Epithelial cell of esophagus (primary cell): ENCODE measurements around the gene CCDC127.
A peak's percentile ranks its signal among the peaks of the same experiment; 100 is the strongest.
"Not testable (repeated sequence)": the region's sequence is repeated elsewhere in the genome, so short reads cannot be mapped to it uniquely, and the experiment has no call there.

Source experiments
- DNase-seq: peaks from one replicate; pipeline ENCODE4 v3.0.0; 2010; ENCODE audit warnings: low read depth
- H3K4me3 ChIP-seq: 2 replicates; pipeline ENCODE4 v1.5.1; 2011; ENCODE audit warnings: mild to moderate bottlenecking, low read length, control low read depth
- TF ChIP-seq, protein P1 (sequence below): IDR thresholded peaks from 2 replicates; pipeline ENCODE4 v1.5.1; 2011; ENCODE audit warnings: low read depth, mild to moderate bottlenecking, low read length, control low read depth, inconsistent platforms; ENCODE audit not compliant: insufficient read depth; ENCODE audit errors: missing control alignments

CCDC127 gene

DNA sequence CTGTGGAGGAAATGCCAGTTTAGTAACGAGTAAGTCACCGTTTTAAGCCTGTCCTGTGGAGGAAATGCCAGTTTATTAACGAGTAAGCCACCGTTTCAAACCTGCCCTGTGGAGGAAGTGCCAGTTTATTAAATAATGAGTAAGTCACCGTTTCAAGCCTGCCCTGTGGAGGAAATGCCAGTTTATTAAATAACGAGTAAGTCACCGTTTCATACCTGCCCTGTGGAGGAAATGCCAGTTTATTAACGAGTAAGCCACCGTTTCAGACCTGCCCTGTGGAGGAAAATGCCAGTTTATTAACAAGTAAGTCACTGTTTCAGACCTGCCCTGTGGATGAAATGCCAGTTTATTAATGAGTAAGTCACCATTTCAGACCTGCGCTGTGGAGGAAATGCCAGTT lies 34.6 kb upstream of the CCDC127 start:
- no peak overlapping the region for H3K4me3 ChIP-seq
- DNase-seq: peak; percentile 73
- TF ChIP-seq, protein P1, sequence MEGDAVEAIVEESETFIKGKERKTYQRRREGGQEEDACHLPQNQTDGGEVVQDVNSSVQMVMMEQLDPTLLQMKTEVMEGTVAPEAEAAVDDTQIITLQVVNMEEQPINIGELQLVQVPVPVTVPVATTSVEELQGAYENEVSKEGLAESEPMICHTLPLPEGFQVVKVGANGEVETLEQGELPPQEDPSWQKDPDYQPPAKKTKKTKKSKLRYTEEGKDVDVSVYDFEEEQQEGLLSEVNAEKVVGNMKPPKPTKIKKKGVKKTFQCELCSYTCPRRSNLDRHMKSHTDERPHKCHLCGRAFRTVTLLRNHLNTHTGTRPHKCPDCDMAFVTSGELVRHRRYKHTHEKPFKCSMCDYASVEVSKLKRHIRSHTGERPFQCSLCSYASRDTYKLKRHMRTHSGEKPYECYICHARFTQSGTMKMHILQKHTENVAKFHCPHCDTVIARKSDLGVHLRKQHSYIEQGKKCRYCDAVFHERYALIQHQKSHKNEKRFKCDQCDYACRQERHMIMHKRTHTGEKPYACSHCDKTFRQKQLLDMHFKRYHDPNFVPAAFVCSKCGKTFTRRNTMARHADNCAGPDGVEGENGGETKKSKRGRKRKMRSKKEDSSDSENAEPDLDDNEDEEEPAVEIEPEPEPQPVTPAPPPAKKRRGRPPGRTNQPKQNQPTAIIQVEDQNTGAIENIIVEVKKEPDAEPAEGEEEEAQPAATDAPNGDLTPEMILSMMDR: no peak

DNA sequence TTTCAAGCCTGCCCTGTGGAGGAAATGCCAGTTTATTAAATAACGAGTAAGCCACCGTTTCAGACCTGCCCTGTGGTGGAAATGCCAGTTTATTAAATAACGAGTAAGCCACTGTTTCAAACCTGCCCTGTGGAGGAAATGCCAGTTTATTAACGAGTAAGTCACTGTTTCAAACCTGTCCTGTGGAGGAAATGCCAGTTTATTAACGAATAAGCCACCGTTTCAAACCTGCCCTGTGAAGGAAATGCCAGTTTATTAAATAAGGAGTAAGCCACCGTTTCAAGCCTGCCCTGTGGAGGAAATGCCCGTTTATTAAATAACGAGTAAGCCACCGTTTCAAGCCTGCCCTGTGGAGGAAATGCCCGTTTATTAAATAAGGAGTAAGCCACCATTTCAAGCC lies 34.0 kb upstream of the CCDC127 start:
- not testable (repeated sequence) for H3K4me3 ChIP-seq
- peak; percentile 34 for DNase-seq

DNA sequence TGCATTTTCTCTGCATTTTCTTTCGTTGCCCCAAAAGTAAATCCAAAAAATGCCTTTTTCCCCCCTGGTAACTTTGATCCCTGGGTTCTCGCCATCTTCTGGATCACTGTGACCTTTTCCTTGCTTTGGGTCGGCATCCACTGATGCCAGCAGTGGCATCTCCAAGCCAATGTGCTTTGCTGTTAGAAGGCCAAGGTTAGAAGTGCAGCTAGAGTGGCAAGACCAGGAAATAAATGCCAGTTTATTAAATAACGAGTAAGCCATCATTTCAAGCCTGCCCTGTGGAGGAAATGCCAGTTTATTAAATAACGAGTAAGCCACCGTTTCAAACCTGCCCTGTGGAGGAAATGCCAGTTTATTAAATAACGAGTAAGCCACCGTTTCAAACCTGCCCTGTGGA lies 33.6 kb upstream of the CCDC127 start:
- DNase-seq, H3K4me3 ChIP-seq: not testable (repeated sequence)

DNA sequence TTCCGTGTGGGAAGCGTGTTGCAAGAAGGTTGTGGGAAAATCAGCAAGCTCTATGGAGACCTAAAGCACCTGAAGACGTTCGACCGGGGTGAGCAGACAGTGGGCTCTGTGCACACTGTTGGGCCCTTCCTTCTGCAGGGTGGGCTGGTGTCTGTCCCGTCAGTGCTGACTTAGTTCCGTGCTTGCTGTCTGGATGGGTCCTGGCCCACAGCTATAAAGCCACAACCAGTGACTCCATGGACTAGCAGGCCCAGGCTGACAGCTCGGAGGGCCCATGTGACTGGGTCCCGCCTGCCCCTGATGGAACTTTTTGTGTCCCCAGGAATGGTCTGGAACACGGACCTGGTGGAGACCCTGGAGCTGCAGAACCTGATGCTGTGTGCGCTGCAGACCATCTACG lies 33.1 kb upstream of the CCDC127 start:
- H3K4me3 ChIP-seq, DNase-seq: not testable (repeated sequence)

DNA sequence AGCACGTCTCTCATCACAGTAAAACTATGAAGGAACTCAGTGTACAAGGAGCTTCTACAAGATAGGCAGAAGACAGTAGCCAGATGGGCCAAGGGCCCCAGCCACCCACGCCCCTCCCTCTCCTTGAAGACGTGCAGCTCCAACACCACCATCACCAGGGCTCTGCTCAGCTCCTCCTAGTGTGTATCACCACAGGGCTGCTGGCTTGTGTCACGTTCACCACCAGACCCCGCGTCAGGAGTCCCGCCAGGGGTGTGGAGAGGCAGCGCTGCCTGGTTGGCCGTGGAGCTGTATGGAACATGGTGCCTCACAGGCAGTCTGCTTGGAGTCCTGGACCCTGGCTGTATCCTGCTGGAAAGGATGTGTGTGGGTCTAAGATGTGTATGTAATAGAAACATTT lies 32.4 kb upstream of the CCDC127 start:
- not testable (repeated sequence) for H3K4me3 ChIP-seq, DNase-seq

DNA sequence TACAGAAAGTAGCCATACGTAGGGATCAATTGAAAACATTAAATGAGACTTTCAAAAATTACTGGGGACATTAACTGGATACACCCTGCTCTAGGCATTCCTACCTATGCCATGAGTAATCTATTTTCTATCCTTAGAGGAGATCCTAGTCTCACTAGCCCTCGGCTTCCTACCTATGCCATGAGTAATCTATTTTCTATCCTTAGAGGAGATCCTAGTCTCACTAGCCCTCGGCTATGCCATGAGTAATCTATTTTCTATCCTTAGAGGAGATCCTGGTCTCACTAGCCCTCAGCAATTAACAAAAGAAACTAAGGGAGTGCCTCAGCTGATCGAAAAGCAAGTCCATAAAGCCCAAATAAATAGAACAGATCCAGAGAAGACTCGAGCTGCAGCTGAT lies 27.8 kb upstream of the CCDC127 start:
- DNase-seq: peak; percentile 59
- H3K4me3 ChIP-seq: not testable (repeated sequence)

DNA sequence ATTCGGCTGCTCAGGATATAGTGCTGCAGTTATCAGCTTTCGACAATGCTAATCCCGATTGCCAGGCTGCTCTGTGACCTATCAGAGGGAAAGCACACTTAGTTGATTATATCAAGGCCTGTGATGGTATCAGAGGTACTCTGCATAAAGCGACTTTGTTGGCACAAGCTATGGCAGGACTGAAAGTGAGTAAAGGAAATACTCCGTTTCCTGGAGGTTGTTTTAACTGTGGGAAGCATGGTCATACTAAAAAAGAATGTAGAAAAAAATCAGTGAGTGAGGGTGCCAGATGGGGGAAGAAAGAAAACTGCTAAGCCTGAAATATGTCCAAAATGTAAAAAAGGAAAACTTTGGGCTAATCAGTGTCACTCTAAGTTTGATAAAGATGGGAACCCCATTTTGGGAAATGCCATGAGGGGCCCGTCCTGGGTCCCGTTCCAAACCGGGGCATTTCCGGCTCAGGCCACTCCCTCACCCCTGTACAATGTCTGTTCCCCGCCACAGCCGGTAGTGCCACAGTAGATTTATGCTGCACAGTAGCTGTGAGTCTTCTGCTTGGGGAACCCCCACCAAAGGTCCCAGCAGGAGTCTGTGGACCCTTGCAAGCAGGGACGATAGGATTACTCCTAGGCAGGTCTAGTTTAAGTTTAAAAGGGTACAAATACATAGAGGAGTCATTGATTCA lies 25.9 kb upstream of the CCDC127 start:
- H3K4me3 ChIP-seq, DNase-seq: not testable (repeated sequence)

DNA sequence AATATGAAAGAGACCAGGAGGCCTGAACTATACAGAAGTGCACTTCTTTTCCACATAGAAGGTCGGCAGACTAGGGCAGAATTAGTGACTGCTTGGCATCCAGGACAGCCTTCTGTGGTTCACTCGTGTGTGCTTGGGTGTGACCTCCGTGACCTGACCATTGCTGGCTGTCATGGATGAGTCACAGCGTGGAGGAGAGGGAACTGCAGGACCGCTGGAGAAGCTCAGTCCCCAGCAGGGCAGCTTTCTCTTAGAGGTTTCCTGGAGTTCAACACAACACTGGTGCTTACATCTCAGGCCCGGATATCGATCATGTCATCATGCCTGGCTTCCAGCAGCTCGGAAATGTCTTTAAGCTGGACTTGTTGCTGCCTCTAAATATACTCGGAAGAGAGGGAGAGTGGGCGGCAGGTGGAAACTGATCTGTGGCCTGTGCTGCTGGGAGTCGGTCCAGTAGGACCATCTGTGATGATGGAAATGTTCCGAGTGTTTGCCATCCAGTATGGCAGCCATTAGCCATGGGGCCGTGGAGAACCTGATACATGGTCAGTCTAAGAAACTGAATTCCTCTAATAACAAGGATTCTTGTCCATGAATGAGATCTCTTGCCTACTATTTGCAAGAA lies 23.2 kb upstream of the CCDC127 start:
- not testable (repeated sequence) for H3K4me3 ChIP-seq, DNase-seq

DNA sequence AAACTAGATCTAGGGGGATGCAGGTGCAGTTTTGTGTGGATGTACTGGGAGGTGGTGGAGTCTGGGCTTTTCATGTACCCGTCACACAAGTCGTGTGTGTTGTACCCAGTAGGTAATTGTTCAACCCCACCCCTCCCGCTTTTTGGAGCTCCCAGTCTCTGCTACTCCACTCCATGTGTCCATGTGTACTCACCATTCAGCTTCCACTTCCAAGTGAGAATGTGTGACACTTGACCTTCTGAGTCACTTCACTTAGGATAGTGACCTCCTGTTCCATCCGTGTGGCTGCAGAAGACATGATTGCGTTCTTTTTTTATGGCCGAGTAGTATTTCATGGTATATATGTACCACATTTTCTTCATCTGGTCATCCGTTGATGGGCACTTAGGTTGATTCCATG lies 22.6 kb upstream of the CCDC127 start:
- DNase-seq, H3K4me3 ChIP-seq: not testable (repeated sequence)

DNA sequence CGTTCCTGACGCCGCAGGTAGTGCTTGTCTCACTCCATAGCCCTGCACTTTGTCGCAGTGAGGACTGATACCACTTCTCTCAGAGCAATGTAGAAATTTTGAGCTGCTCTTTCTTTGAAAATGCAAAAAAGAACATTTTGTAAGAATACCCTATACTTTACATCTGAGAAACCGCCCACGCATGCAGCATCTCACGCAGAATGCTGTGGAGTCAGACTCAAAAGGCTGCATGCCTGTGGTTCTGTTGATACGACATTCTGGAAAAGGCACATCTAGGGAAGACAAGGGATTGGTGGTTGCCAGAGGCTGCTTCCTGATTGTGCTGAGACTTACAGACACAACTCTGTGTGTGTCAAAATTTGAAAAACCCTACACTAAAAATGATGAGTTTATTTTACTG lies 20.0 kb upstream of the CCDC127 start:
- H3K4me3 ChIP-seq, DNase-seq: not testable (repeated sequence)

DNA sequence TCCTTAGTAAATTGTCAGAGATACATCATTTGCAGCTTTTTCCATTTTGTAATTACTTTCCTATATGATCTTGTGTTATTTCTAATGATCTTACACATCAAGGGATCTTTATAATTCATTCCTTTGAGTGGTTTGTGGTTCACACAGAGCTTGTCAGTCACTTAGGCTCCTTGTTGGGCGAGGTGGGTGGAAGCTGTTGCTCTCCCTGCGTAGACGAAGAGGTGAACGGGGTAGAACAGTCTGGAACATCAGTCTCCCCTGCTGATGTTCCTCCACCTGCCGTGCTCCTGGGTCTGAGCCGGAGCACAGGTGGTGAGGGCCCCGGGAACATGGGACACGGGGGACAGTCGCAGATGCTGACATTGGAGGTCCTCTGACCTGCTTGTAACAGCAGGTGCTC lies 17.6 kb upstream of the CCDC127 start:
- H3K4me3 ChIP-seq, DNase-seq: not testable (repeated sequence)

DNA sequence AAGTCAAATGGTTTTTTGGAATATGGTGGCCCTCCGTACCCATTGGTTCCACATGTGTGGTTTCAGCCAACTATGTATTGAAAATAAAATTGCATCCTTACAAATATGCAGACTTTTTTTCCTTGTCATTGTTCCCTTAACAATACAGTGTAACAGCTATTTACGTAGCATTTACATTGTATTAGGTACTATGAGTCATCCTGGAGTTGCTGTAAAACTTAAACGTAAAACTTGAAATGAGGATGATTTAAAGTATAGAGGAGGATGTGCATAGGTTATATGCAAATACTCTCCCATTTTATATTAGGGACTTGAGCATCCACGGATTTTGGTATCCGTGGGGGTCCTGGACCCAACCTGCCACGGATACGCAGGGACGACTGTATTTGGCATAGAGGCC lies 16.5 kb upstream of the CCDC127 start:
- no peak for DNase-seq
- TF ChIP-seq, protein P1: no peak
- H3K4me3 ChIP-seq: no peak overlapping the region

DNA sequence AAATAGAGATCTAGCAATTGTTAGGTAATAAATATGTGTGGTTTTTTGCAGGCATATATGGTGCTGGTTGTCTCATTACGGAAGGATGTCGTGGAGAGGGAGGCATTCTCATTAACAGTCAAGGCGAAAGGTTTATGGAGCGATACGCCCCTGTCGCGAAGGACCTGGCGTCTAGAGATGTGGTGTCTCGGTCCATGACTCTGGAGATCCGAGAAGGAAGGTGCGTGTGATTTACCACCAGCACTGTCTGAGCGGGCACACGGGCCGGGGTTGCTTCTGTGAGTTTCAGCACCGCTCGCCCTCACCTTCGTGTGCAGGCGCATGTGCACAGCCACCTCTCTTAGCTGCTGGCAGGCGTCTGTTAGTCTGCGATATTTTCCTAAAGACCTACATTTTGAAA lies 15.5 kb upstream of the CCDC127 start:
- not testable (repeated sequence) for H3K4me3 ChIP-seq, DNase-seq
